Hematopoietic multipotent progenitor cell treated with erythropoietin and hydrocortisone succinate and interleukin-3 and kit ligand, for 4 days (in vitro differentiated cells): ENCODE measurements around the gene HBP1.
"Not testable (repeated sequence)": the region's sequence is repeated elsewhere in the genome, so short reads cannot be mapped to it uniquely, and the experiment has no call there.

Source experiments
- DNase-seq: peaks from one replicate; pipeline ENCODE4 v3.0.0-alpha.2; 2015

HBP1 gene

GRCh38 chr7:107155726-107156125 is 13.1 kb upstream of the HBP1 start:
- DNase-seq: not testable (repeated sequence)

GRCh38 chr7:107157091-107157490 is 11.7 kb upstream of the HBP1 start:
- no peak for DNase-seq

GRCh38 chr7:107158028-107158427 is 10.8 kb upstream of the HBP1 start:
- no peak for DNase-seq

GRCh38 chr7:107160389-107160788 is 8.4 kb upstream of the HBP1 start:
- DNase-seq: no peak

- no peak for DNase-seq
These were observed 7.4 kb upstream of the HBP1 start for GRCh38 chr7:107161415-107161814.

- no peak for DNase-seq
These were observed 6.3 kb upstream of the HBP1 start for GRCh38 chr7:107162475-107162874.

GRCh38 chr7:107164092-107164491 is 4.7 kb upstream of the HBP1 start:
- no peak for DNase-seq

GRCh38 chr7:107165341-107165740 is 3.5 kb upstream of the HBP1 start:
- no peak for DNase-seq

- DNase-seq: no peak
These were observed 1.9 kb upstream of the HBP1 start for GRCh38 chr7:107166736-107167426.

GRCh38 chr7:107167483-107168232 is 1.1 kb upstream of the HBP1 start:
- DNase-seq: peak; percentile 85

- DNase-seq: peak; percentile 99
These were observed 582 bp downstream of the HBP1 start for GRCh38 chr7:107169120-107170050.

- peak; percentile 13 for DNase-seq
These were observed 1.5 kb downstream of the HBP1 start for GRCh38 chr7:107170051-107170915.

GRCh38 chr7:107171496-107171895 is 2.7 kb downstream of the HBP1 start:
- no peak for DNase-seq

- DNase-seq: no peak
These were observed 3.7 kb downstream of the HBP1 start for GRCh38 chr7:107172276-107173032.

GRCh38 chr7:107173191-107173590 is 4.4 kb downstream of the HBP1 start:
- DNase-seq: no peak

GRCh38 chr7:107173691-107174406 is 5.0 kb downstream of the HBP1 start:
- no peak for DNase-seq

- DNase-seq: no peak
These were observed 10.7 kb downstream of the HBP1 start for GRCh38 chr7:107179326-107180164.

- peak; percentile 69 for DNase-seq
These were observed 11.6 kb downstream of the HBP1 start for GRCh38 chr7:107180378-107180777.

- no peak for DNase-seq
These were observed 12.4 kb downstream of the HBP1 start for GRCh38 chr7:107181172-107181571.

- DNase-seq: no peak
These were observed 16.9 kb downstream of the HBP1 start for GRCh38 chr7:107185716-107186115.
